Measurements from ENCODE around the gene RPN2.

The RPN2 gene

DNA sequence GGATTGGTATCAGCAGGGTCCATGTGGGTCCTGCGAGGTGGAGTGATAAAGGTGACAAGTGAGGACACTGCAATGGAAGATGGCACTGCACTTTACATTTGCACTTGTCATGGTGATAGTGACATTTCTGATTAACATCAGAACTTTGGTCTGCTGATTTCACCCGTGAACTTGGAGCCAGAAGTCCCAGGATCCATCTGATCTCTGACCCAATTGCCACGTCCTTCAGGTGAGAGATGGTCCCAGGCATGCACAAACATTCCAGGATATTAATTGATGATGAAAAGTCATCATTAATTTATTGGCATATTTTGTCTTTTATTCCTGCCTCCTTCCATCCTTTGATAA is 92.3 kb downstream of the RPN2 start:
- no peak for DNase-seq

DNA sequence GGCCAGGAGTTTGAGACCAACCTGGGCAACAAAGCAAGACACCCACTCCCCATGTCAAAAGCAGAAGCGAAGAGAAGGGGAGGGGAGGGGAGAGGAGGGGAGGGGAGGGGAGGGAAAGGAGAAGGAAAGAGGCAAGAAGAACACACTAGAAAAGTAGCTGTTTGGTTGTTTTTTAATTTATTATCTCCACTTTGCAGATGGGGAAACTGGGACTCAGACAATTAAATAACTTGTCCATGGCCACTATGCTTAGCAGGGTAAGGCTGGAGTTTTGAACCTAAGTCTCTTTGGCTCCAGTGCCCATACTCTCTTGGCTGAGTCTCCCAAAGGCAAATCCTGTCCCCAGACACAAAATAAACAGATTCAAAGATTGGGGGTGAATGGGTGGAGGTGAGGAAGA is 94.9 kb downstream of the RPN2 start:
- no peak for DNase-seq

GRCh38 chr20:37274851-37275524 is 95.9 kb downstream of the RPN2 start:
- no peak for DNase-seq

- DNase-seq = peak in 1 of 5 donors; percentile 20
Observed at GRCh38 chr20:37276494-37277252, 97.5 kb downstream of the RPN2 start.

DNA sequence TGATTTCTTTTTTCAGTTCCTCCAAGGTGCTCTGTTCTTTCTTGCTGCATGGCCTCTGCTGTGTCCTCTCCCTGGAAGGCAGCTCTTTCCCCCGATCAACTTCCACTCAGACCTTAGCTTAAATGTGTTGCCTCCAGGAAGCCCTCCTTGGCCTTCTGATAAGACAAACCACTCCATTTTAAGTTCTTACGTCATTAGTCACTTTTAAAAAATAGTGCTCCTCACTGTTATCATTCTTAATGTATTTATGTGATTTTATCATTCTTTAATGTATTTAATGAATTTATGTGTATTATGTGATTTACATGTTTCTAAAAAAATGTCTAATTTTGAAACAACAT is 98.1 kb downstream of the RPN2 start:
- DNase-seq = no peak

DNA sequence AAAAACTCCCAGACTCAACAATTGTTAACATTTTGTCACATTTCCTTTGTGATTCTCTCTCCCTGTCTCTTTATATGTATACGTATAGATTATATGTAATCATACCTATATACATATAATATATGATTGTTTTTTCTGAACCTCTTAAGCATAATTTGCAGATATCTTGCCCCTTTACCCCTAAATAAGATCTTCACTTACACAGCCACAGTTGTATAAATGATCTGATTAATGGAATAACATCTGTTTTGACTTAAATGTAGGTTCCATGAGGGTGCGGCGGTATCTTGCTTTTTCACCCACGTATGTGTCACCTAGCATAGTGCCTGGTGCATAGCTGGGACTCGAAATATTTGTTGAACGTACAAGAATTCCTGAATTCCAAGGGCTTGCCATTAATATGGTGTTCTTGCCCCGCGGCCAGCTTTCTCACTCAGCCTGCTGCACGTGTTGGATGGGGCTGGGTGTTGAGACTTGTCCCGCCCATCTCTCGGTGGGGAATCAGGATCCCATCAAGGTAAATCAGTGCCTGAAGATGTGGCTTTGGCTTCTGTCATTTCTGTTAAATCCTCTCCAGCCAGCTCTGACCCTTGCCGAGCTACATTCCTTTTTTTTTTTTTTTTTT is 99.9 kb downstream of the RPN2 start:
- no peak for DNase-seq

GRCh38 chr20:37279820-37280219 is 100.7 kb downstream of the RPN2 start:
- DNase-seq = no peak

- no peak for DNase-seq
Observed at GRCh38 chr20:37280403-37280802, 101.3 kb downstream of the RPN2 start.

GRCh38 chr20:37282556-37282955 is 103.4 kb downstream of the RPN2 start:
- no peak for DNase-seq

DNA sequence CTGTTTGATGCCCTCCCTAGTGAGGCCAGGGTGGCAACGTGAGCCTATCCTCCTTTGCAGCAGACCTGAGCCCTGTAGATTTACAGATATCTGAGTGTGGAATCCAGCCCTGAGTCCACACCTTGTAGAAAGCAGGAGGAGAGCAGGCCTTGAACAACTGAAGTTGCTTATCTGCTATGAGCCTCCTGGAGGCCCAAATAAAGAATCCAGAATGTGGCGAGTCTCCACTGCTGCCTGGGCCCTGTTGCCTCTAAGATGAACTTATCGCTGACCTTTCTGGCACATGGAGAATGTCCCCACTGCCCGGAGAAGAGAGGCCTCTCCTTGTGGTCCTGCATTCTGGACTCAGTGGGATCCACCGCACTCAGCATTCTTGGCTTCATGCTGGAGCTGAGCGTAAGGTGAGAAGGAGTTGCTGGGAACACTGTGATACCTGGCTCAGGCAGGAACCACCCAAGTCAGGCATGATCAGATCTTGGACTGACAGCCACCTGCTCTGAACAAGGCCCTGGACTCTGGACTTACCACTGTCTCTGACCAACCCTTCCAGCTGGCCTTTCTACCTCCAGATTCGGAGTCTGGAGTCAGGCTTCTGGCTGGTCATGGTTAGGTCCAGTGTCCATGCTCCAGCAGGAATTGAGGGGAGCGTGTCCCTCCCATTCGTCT is 104.5 kb downstream of the RPN2 start:
- no peak for DNase-seq

DNA sequence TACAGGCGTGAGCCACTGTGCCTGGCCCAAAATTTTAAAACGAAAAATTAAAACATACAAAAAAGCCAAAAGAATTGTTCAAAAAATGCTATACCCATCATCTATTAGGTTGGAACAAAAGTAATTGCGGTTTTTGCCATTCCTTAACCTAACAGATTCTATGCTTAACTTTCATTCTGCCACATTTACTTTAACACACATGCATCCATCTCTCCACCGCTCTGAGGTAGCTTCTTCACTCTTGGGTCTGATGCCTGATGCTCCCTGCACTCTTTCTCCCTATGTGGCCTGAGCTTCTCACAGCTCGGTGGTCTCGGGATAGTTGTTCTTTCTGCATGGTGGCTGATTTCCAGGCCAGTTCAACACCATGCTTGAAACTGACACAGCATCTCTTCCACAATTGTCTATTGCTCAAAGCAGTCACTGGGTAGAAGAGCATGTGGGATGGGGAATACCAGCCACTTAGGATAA is 105.6 kb downstream of the RPN2 start:
- DNase-seq = no peak

- DNase-seq = no peak
Observed at GRCh38 chr20:37285664-37286374, 106.7 kb downstream of the RPN2 start.

GRCh38 chr20:37288091-37288490 is 109.0 kb downstream of the RPN2 start:
- DNase-seq = no peak

DNA sequence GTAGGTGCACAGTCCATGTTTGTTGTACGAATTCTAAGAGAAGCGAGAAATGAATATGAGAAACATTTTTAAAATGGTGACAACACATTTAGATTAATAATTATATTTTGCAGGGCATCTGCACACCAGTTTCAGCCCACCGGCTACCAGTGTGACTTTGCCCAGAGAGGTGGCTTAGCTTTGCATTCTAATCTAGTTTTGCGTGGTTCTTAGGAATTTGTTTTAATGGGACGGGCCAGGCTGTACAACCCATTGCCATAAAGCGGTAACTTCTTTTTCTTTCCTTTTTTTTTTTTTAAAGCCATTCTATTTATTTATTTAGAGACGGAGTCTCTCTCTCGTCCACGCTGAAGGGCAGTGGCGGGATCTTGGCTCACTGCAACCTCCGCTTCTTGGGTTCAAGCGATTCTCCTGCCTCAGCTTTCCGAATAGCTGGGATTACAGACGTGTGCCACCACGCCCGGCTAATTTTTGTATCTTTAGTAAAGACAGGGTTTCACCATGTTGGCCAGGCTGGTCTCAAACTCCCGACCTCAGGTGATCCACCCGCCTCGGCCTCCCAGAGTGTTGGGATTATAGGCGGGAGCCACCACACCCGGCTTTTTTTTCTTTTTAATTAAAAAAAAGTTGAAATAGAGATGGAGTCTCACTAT is 111.2 kb downstream of the RPN2 start:
- DNase-seq = no peak

Measured in T-helper 1 cell (primary cell).